GM12864 (cell line): ENCODE results near the gene BBX.

Source experiments
- DNase-seq: peaks from one replicate; pipeline ENCODE4 v3.0.0-alpha.2; 2011; ENCODE audit warnings: low read depth
- H3K4me3 ChIP-seq: 2 replicates; pipeline ENCODE4 v1.5.1; 2011; ENCODE audit warnings: mild to moderate bottlenecking, low read depth, low read length, control low read depth
- TF ChIP-seq, protein P1 (sequence below): IDR thresholded peaks from 2 replicates; pipeline ENCODE4 v1.5.1; 2011; ENCODE audit warnings: low read depth, mild to moderate bottlenecking, moderate library complexity, low read length, control low read depth, inconsistent platforms; ENCODE audit errors: missing control alignments

BBX gene

GRCh38 chr3:107679921-107680320 lies 157.2 kb downstream of the BBX start:
- TF ChIP-seq, protein P1, sequence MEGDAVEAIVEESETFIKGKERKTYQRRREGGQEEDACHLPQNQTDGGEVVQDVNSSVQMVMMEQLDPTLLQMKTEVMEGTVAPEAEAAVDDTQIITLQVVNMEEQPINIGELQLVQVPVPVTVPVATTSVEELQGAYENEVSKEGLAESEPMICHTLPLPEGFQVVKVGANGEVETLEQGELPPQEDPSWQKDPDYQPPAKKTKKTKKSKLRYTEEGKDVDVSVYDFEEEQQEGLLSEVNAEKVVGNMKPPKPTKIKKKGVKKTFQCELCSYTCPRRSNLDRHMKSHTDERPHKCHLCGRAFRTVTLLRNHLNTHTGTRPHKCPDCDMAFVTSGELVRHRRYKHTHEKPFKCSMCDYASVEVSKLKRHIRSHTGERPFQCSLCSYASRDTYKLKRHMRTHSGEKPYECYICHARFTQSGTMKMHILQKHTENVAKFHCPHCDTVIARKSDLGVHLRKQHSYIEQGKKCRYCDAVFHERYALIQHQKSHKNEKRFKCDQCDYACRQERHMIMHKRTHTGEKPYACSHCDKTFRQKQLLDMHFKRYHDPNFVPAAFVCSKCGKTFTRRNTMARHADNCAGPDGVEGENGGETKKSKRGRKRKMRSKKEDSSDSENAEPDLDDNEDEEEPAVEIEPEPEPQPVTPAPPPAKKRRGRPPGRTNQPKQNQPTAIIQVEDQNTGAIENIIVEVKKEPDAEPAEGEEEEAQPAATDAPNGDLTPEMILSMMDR: no peak
- H3K4me3 ChIP-seq: no peak overlapping the region
- no peak for DNase-seq

DNA sequence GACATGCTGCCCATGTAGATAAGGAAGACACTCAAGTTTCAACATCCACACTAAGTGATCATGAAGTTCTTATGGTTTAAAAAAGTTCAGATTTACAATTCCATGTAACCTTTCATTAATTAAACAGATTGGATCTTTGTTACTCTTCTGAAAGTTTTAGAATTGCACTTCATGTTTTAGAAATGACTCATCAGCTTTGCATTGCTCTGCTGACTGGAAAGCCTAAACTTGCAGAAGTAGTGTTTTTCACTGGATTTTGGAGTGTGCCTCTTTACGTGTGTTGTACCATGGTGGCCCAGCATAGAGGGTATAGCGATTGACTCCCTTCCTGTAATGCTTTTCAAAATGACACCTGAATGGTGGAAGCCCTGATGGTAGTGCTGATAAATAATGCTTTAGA lies 157.9 kb downstream of the BBX start:
- DNase-seq: no peak
- TF ChIP-seq, protein P1: no peak
- H3K4me3 ChIP-seq: no peak overlapping the region

- TF ChIP-seq, protein P1: no peak
- no peak overlapping the region for H3K4me3 ChIP-seq
- DNase-seq: no peak
Observed at GRCh38 chr3:107681396-107681795, 158.6 kb downstream of the BBX start.

- TF ChIP-seq, protein P1: no peak
- no peak for DNase-seq
Observed at GRCh38 chr3:107682580-107682979, 159.8 kb downstream of the BBX start.

DNA sequence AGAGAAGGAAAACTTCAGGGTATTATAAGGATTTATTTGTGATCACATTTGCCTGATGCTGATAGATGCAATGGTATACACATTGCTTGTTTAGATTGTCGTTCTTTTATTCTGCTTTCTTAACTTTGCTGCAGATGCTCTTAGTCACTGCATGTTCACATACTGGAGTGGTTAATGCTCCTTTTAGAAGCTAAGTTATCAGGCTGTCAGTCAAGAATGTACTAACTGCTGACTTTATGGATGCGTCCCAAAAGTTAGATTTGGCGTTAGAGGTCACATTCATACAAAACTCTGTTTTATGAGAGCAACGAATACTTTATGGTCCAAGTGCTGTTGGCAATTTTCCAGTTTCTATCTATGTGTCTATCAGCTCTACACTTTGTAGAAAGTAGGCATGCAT lies 160.7 kb downstream of the BBX start:
- TF ChIP-seq, protein P1: no peak
- no peak for DNase-seq
- no peak overlapping the region for H3K4me3 ChIP-seq

More at GRCh38 chr3:107682580-107682979, 159.8 kb downstream of the BBX start:
- no peak overlapping the region for H3K4me3 ChIP-seq

DNA sequence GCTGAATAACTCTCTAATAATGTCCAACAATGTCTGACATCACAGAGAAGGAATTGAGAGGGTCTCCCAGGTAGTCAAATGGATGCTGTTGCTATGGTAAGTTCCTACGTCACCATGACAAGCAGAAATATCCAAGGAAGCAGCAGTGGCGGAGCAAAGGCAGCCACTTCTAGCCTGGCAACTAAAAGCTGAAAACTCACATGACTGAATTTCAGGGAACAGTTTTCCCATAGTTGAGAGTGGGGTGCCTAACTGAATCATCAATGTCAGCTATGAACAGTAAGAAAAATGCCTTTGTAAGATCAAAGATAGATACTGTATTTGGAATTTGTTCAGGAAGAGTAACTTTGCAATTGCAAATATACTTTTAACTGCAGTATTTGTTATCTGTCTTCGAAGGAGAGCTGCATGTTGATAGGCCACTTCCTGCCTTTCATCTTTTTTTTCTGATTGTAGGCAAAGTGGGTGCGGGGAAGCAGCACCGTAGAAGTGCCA lies 161.7 kb downstream of the BBX start:
- no peak overlapping the region for H3K4me3 ChIP-seq

GRCh38 chr3:107685383-107685782 lies 162.6 kb downstream of the BBX start:
- DNase-seq: no peak
- no peak overlapping the region for H3K4me3 ChIP-seq
- TF ChIP-seq, protein P1: no peak

More for the DNA sequence above, 161.7 kb downstream of the BBX start:
- DNase-seq: no peak
- TF ChIP-seq, protein P1: no peak
